ENCODE measurements around the gene USP9X. TPM values are rescaled to one million over a fixed set of nuclear protein-coding genes. Genes with fewer than 3 reads are reported as not detected.
"Not testable (repeated sequence)": the region's sequence is repeated elsewhere in the genome, so short reads cannot be mapped to it uniquely, and the experiment has no call there.

Gene USP9X, protein sequence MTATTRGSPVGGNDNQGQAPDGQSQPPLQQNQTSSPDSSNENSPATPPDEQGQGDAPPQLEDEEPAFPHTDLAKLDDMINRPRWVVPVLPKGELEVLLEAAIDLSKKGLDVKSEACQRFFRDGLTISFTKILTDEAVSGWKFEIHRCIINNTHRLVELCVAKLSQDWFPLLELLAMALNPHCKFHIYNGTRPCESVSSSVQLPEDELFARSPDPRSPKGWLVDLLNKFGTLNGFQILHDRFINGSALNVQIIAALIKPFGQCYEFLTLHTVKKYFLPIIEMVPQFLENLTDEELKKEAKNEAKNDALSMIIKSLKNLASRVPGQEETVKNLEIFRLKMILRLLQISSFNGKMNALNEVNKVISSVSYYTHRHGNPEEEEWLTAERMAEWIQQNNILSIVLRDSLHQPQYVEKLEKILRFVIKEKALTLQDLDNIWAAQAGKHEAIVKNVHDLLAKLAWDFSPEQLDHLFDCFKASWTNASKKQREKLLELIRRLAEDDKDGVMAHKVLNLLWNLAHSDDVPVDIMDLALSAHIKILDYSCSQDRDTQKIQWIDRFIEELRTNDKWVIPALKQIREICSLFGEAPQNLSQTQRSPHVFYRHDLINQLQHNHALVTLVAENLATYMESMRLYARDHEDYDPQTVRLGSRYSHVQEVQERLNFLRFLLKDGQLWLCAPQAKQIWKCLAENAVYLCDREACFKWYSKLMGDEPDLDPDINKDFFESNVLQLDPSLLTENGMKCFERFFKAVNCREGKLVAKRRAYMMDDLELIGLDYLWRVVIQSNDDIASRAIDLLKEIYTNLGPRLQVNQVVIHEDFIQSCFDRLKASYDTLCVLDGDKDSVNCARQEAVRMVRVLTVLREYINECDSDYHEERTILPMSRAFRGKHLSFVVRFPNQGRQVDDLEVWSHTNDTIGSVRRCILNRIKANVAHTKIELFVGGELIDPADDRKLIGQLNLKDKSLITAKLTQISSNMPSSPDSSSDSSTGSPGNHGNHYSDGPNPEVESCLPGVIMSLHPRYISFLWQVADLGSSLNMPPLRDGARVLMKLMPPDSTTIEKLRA (N-terminal part only)
- total RNA-seq, result 10 to 100 TPM; 45.5 to 57.5 TPM

DNA sequence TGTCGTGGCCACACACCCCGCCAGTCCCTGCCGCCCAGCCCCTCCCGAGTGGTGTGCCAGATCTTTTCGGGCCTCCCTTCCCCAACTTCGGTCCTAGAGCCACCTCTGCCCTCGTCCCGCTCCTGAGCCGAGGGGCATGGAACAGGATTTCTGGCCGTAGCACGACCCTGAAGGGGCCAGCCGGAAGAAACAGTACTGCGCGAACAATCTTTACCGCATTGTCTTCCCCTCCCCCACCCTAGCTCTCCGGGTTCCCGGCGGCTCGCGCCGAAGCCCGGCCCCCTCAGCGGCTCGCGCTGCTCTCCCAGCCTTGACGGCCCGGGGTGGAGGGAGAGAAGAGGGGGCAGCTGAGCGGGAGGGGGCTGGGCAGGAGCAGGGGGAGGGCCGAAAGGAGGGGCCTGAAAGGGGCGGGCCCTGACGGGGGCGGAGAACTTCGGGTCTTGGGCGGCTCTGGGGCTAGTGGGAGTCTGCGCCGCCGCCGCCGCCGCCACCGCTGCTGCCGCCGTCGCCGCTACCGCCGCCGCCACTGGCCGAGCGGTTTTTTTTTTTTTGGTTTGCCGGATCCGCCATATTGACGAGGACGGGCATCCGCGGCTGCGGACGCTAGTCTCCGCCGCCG, at the start of gene USP9X:
USP9X (plus strand) TSS at position 553 of the 619 bp plus-strand sequence. CDS start 38,184 bp downstream, outside the sequence.
- H3K4me3 Mint-ChIP-seq, result peak within 1 kb of the TSS; percentile 90

DNA sequence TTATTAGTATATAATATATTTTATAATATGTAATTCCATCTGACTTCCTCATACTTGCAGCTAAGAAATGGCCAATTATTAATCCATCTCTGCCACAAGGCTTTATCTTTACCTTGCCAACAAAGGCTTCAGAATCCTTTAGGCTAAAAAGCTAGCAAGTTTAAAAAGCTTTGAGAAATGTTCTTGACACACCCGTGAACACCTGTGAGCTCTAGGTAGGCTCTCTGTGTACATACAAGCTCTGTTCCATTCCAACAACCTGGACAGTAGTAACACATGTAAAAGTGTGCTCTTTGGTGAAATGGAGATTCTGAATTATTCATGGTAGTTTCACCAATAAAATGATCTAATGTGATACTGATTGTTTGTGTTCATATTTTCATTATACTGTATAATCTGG, 49.7 kb upstream of the USP9X start:
- POLR2A ChIA-PET, result no interaction called here
- CTCF ChIA-PET, result no interaction called here
- no peaks in the 10 kb centered on the region for H3K27me3 Mint-ChIP-seq
- H3K9me3 Mint-ChIP-seq, result no peaks in the 10 kb centered on the region
- H3K4me1 Mint-ChIP-seq, result no peaks in the 10 kb centered on the region
- no peak overlapping the region for H3K4me3 Mint-ChIP-seq
- H3K27ac Mint-ChIP-seq, result no peak overlapping the region
- H3K36me3 Mint-ChIP-seq (ENCODE audit: low read depth), result no peaks in the 10 kb centered on the region
- DNase-seq, result no peak

More for the DNA sequence above, at the start of gene USP9X:
- Mint-ChIP-seq H3K4me1 (peaks cover 29% of the 10 kb centered on the region), H3K9me3 (no peaks in the 10 kb centered on the region), H3K27ac (peak within 1 kb of the TSS; percentile 100), H3K27me3 (peaks cover 1% of the 10 kb centered on the region), H3K36me3 (ENCODE audit: low read depth) (peaks cover 18% of the 10 kb centered on the region)
- peak; percentile 84 for DNase-seq
- ChIA-PET POLR2A (interaction anchor here (1.6 kb wide), 1 partner anchor 32 kb away, joined by 3 read pairs; no protein-coding TSS in a partner anchor), CTCF (interaction anchor here (0.6 to 2.2 kb wide), 4 partner anchors 30 to 229 kb away, joined by 3 to 11 read pairs (median 4); no protein-coding TSS in a partner anchor)

DNA sequence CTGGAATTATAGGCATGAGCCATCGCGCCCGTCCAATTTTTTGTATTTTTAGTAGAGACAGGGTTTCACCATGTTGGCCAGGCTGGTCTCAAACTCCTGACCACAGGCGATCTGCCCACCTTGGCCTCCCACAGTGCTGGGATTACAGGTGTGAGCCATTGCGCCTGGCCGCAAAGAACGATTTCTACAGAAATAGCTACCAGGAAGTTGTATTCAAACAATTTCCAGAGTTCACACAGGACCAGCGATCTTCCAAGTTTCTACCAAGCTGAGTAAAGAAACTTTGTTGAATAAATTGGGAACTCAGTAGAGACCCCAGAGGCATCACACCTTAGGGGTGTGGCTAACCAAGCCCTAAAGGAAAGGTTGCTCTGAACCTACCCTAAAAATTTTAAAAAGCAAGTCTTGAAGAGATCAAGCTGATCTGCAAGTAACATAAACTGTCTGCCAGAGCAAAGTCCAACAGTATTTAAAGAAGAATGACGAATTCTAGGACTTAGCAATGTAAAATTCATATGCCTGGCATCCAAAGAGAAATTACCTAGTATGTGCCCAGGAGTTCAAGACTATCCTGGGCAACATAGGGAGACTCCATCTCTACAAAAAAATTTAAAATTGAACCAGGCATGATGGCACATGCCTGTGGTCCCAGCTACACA, 48.4 kb upstream of the USP9X start:
- no peaks in the 10 kb centered on the region for H3K27me3 Mint-ChIP-seq
- DNase-seq, result no peak
- no peak overlapping the region for H3K27ac Mint-ChIP-seq
- no peaks in the 10 kb centered on the region for H3K4me1 Mint-ChIP-seq
- POLR2A ChIA-PET, result no interaction called here
- CTCF ChIA-PET, result interaction anchor here (0.6 to 0.9 kb wide), 2 partner anchors 10 to 488 kb away, joined by 3 to 5 read pairs; no protein-coding TSS in a partner anchor
- no peak overlapping the region for H3K4me3 Mint-ChIP-seq
- no peaks in the 10 kb centered on the region for H3K9me3 Mint-ChIP-seq
- H3K36me3 Mint-ChIP-seq (ENCODE audit: low read depth), result no peaks in the 10 kb centered on the region

DNA sequence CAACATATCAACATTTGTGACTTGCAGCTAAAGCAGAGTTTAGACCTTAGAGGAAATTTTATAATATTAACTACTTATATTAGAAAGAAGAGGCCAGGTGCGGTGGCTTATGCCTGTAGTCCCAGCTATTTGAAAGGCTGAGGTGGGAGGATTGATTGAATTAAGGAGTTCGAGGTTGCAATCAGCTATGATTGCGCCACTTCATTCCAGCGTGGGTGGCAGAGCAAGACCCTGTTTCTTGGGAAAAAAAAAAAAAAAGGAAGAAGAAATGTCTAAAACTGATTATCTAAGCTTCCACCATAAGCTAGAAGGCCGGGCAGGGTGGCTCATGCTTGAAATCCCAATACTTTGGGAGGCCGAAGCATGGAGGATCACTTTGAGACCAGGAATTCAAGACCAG, 42.0 kb upstream of the USP9X start:
- no peaks in the 10 kb centered on the region for H3K27me3 Mint-ChIP-seq
- no peaks in the 10 kb centered on the region for H3K9me3 Mint-ChIP-seq
- H3K4me1 Mint-ChIP-seq, result peaks cover 6% of the 10 kb centered on the region
- ChIA-PET POLR2A (no interaction called here), CTCF (interaction anchor here (0.6 kb wide), 2 partner anchors 174 to 270 kb away, joined by 3 to 5 read pairs; no protein-coding TSS in a partner anchor)
- no peaks in the 10 kb centered on the region for H3K36me3 Mint-ChIP-seq (ENCODE audit: low read depth)
- H3K4me3 Mint-ChIP-seq, result no peak overlapping the region
- no peak for DNase-seq
- no peak overlapping the region for H3K27ac Mint-ChIP-seq

DNA sequence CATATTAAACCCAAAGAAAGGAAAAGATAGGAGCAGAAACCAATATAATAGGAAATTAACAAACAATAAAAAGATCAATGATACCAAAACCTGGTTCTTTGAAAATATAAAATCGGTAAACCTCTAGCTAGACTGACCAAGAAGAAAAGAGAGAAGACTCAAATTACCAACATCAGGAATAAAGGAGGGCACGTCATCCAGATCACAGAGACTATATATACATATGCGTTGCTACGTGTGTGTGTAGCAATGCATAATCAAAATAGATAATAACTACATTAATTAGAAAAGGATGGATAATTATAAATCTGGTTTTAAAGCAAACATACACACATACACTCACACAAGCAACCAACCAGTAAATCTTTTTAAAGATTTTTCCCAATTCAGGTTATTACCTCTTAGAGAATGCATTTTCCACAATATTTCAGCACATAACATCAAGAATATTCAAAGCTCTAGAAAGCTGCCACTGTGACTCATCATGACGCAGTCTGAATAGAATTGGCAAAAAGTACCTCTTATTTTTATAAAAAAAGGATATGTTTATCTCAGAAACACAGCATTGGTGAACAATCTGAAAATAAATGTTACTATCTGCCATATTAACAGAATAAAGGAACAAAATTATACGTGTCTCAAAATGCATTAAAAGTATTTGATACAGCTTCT, 41.4 kb upstream of the USP9X start:
- ChIA-PET CTCF (interaction anchor here (0.6 kb wide), 1 partner anchor 174 kb away, joined by 5 read pairs; no protein-coding TSS in a partner anchor), POLR2A (no interaction called here)

DNA sequence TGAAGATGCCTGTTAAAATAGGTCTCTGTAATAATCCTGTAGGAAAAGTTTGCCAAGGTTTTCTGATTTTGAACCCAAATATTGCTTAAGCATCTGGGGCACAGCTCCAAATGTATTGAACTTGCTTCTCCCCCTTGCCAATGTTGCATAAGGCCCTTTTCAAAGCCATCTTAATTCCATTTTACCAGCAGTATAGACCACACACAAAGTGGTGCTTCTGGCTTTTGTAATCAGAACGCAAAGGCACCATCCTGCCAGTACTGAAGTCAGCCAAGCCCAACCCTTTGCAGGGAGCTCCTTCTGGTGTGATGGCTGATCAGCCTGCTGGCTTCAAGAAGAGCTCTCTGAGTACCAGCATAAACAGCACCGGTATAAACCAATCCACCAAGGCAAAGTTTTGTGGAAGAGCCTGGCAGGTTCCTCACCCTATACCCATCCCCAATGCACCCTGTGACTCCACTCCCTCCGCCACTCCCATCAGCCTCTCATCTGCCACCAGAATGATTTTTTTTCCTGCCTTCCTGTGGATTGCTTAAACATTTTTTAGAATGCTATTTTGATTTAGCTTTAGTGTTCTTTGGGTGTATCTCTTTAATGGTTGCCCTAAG, 39.2 kb upstream of the USP9X start:
- Mint-ChIP-seq H3K27ac (no peak overlapping the region), H3K27me3 (no peaks in the 10 kb centered on the region), H3K4me3 (no peak overlapping the region), H3K9me3 (no peaks in the 10 kb centered on the region), H3K4me1 (peaks cover 6% of the 10 kb centered on the region), H3K36me3 (ENCODE audit: low read depth) (no peaks in the 10 kb centered on the region)
- ChIA-PET POLR2A (no interaction called here), CTCF (interaction anchor here (1.5 kb wide), 1 partner anchor 15 kb away, joined by 3 read pairs; no protein-coding TSS in a partner anchor)
- DNase-seq, result no peak

More for the DNA sequence above, 41.4 kb upstream of the USP9X start:
- H3K27ac Mint-ChIP-seq, result no peak overlapping the region
- no peak for DNase-seq
- H3K9me3 Mint-ChIP-seq, result no peaks in the 10 kb centered on the region
- H3K4me3 Mint-ChIP-seq, result no peak overlapping the region
- H3K27me3 Mint-ChIP-seq, result no peaks in the 10 kb centered on the region
- H3K36me3 Mint-ChIP-seq (ENCODE audit: low read depth), result no peaks in the 10 kb centered on the region
- H3K4me1 Mint-ChIP-seq, result peaks cover 6% of the 10 kb centered on the region

DNA sequence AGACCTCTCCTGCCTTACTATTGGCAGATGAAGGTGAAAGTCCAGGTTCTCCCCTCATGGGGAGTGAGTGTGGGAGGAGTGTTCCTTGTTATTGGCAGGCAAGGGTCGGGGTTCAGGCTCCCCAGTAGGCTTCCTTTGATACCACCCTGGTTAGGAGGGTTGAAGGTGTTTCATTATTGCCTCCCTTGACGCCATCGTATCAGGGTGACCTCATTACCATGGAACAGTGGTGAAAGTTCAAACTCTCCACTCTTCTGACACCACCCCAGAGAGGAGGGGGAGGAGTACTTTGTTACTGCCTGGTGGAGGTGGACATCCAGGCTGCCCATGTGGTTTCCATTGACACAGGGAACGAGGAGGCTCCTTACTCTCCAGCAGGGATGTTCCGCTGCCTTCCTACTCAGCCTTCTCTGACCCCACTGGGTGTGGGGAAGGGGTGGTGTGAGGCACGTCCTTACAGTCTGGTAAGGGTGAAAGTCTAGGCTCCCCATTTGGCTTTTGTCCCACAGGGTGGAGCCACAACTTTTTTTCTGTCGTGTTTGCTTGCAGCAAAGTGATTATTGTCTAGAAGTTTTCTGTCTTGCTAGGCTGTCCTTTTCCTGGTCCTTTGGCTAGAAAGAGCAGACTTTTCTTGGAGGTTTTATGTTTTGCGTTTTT, 37.2 kb upstream of the USP9X start:
- ChIA-PET POLR2A (no interaction called here), CTCF (no interaction called here)
- Mint-ChIP-seq H3K36me3 (ENCODE audit: low read depth) (no peaks in the 10 kb centered on the region), H3K9me3 (no peaks in the 10 kb centered on the region), H3K27ac (no peak overlapping the region), H3K27me3 (no peaks in the 10 kb centered on the region), H3K4me1 (peaks cover 6% of the 10 kb centered on the region), H3K4me3 (no peak overlapping the region)
- no peak for DNase-seq

DNA sequence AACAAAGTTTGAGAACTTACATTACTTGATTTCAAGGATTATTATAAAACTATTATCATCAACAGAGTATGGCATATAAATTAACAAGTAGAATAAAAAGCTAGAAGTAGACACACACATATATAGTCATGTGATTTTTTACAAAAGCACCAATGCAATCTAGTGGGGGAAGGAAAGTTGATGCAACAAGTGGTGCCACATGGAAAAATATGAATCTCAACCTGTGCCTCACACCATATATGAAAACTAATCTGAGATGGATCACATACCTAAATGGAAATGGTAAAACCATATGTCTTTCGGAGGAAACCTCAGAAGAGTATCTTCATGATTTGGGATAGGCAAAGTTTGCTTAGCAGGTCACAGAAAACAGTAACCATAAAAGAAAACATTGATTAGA, 34.9 kb upstream of the USP9X start:
- no peak overlapping the region for H3K4me3 Mint-ChIP-seq
- POLR2A ChIA-PET, result no interaction called here
- H3K36me3 Mint-ChIP-seq (ENCODE audit: low read depth), result no peaks in the 10 kb centered on the region
- no peak for DNase-seq
- no peak overlapping the region for H3K27ac Mint-ChIP-seq
- peaks cover 6% of the 10 kb centered on the region for H3K4me1 Mint-ChIP-seq
- CTCF ChIA-PET, result no interaction called here
- H3K27me3 Mint-ChIP-seq, result no peaks in the 10 kb centered on the region
- H3K9me3 Mint-ChIP-seq, result no peaks in the 10 kb centered on the region

DNA sequence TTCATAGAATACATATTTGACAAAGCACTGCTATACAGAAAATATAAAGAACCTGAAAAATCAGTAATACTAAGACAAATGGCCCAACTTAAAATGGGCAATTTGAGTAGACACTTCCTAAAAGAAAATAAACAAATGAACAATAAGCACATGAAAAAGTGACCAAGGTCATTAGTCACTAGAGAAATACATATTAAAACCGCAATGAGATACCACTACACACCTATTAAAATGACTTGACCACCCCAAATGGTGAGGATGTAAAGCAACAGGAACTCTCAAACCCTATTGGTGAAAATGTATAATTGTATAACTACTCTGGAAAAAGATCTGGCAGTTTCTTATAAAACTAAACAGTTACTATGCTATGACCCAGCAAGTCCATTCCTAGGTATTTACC, 34.0 kb upstream of the USP9X start:
- Mint-ChIP-seq H3K27me3 (no peaks in the 10 kb centered on the region), H3K9me3 (no peaks in the 10 kb centered on the region), H3K27ac (no peak overlapping the region), H3K36me3 (ENCODE audit: low read depth) (no peaks in the 10 kb centered on the region), H3K4me1 (peaks cover 4% of the 10 kb centered on the region), H3K4me3 (no peak overlapping the region)
- POLR2A ChIA-PET, result no interaction called here
- no peak for DNase-seq
- CTCF ChIA-PET, result no interaction called here

DNA sequence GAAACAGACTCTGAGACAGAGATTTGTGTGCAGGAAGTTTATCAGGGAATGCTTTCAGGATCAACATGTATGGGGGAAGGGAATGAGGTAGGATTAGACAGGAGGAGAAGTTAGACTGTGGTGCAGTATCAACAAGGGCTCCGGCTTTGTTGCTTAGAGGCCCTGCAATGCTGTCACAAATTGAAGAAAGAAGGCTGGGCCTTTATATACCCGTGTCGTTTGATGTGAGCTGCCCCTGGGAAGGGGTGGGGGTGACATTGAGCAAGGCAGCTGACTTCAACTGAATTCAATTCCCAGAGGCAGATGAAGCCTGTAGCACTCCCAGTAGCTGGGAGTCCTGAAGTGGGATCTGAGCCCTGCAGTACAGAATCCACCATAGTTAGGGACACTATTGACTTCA, 29.5 kb upstream of the USP9X start:
- H3K27ac Mint-ChIP-seq, result no peak overlapping the region
- no peak for DNase-seq
- no peaks in the 10 kb centered on the region for H3K36me3 Mint-ChIP-seq (ENCODE audit: low read depth)
- H3K4me3 Mint-ChIP-seq, result no peak overlapping the region
- POLR2A ChIA-PET, result no interaction called here
- no peaks in the 10 kb centered on the region for H3K4me1 Mint-ChIP-seq
- no peaks in the 10 kb centered on the region for H3K9me3 Mint-ChIP-seq
- no peaks in the 10 kb centered on the region for H3K27me3 Mint-ChIP-seq
- CTCF ChIA-PET, result no interaction called here

DNA sequence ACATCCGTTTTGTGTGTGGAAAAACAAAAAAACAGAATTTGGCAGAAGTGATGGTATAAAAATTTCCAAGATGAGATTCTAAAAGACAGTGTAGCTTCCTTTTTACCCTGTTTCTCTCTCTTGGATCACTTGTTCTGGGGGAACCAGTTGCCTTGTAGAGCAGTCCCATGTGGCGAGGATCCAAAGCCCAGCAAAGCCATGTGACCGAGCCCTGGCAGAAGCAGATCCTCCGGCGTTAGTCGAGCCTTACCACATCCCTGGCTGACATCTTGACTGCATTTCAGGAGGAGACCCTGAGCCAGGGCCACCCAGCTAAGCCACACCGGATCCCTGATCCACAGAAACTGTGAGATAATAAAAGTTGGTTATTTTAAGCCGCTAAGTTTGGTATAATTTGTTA, 22.0 kb upstream of the USP9X start:
- H3K4me3 Mint-ChIP-seq; H3K27me3 Mint-ChIP-seq; DNase-seq; POLR2A ChIA-PET; H3K27ac Mint-ChIP-seq; H3K9me3 Mint-ChIP-seq; H3K4me1 Mint-ChIP-seq; H3K36me3 Mint-ChIP-seq (ENCODE audit: low read depth); CTCF ChIA-PET: not testable (repeated sequence)

Measured in activated CD4-positive, alpha-beta T cell treated with anti-CD3 and anti-CD28 coated beads, Interleukin-2, amount 10 ng/mL, durations not matched to agents 7 days and 5 days (primary cell).